ENCODE measurements around the gene KRT222. TPM values are rescaled to one million over a fixed set of nuclear protein-coding genes. Genes with fewer than 3 reads are reported as not detected.
A peak's percentile ranks its signal among the peaks of the same experiment; 100 is the strongest.

Gene KRT222
- total RNA-seq, 1 experiment from 2014 or later: not detected

- no peak overlapping the region for H3K4me3 Mint-ChIP-seq (ENCODE audit: unreplicated experiment)
- DNase-seq: no peak
- H3K4me1 ChIP-seq: peaks cover 27% of the 10 kb centered on the region
- no peak for TF ChIP-seq CTCF (IDR thresholded peaks at IDR 0.05; ENCODE audit: insufficient read depth in 1 of 2, low read depth in 1 of 2, low read length in 1 of 2, severe bottlenecking in 1 of 2, unreplicated experiment in 1 of 2)
- intact Hi-C loops (cut with micrococcal nuclease; ENCODE audit: unreplicated experiment): loop anchor here (1.0 kb wide), 2 partner anchors 113 to 177 kb away; no protein-coding TSS in a partner anchor
- ChIA-PET POLR2A (no interaction called here), CTCF (interaction anchor here (0.7 to 1.9 kb wide), 19 partner anchors 7 to 256 kb away, joined by 3 to 16 read pairs (median 5); partner anchors contain the start of gene IGFBP4)
- no peak overlapping the region for H3K27ac Mint-ChIP-seq (ENCODE audit: unreplicated experiment)
- H3K4me3 ChIP-seq (ENCODE audit: low read depth, low read length): no peak overlapping the region
- H3K4me1 Mint-ChIP-seq (ENCODE audit: low read depth, unreplicated experiment): peaks cover 20% of the 10 kb centered on the region
- no peaks in the 10 kb centered on the region for H3K27me3 Mint-ChIP-seq (ENCODE audit: insufficient read depth, unreplicated experiment)
- no peaks in the 10 kb centered on the region for H3K9me3 Mint-ChIP-seq (ENCODE audit: unreplicated experiment)
- H3K36me3 Mint-ChIP-seq (ENCODE audit: insufficient read depth, unreplicated experiment): no peaks in the 10 kb centered on the region
- BruUV-seq (replicated peaks): no TSS peak
- no peaks in the 10 kb centered on the region for H3K9me3 ChIP-seq
- no peaks in the 10 kb centered on the region for H3K27me3 ChIP-seq (replicated peaks; ENCODE audit: control insufficient read depth, insufficient read depth, low read length)
- H3K36me3 ChIP-seq (ENCODE audit: control insufficient read depth, insufficient read depth, low read length): no peaks in the 10 kb centered on the region
Observed at GRCh38 chr17:40614431-40615067, 50.4 kb downstream of the KRT222 start.

GRCh38 chr17:40613467-40614154 lies 51.4 kb downstream of the KRT222 start:
- CTCF ChIA-PET: interaction anchor here (0.6 kb wide), 1 partner anchor 226 kb away, joined by 3 read pairs; no protein-coding TSS in a partner anchor
- no peaks in the 10 kb centered on the region for H3K9me3 Mint-ChIP-seq (ENCODE audit: unreplicated experiment)

More at GRCh38 chr17:40613467-40614154, 51.4 kb downstream of the KRT222 start:
- no peak for DNase-seq
- TF ChIP-seq CTCF (IDR thresholded peaks at IDR 0.05; ENCODE audit: insufficient read depth in 1 of 2, low read depth in 1 of 2, low read length in 1 of 2, severe bottlenecking in 1 of 2, unreplicated experiment in 1 of 2): no peak
- H3K36me3 ChIP-seq (ENCODE audit: control insufficient read depth, insufficient read depth, low read length): no peaks in the 10 kb centered on the region
- H3K27me3 ChIP-seq (replicated peaks; ENCODE audit: control insufficient read depth, insufficient read depth, low read length): no peaks in the 10 kb centered on the region
- POLR2A ChIA-PET: no interaction called here
- intact Hi-C loops (cut with micrococcal nuclease; ENCODE audit: unreplicated experiment): no loop called here
- Mint-ChIP-seq H3K27ac (ENCODE audit: unreplicated experiment) (peak overlapping the region; percentile 23), H3K36me3 (ENCODE audit: insufficient read depth, unreplicated experiment) (no peaks in the 10 kb centered on the region), H3K27me3 (ENCODE audit: insufficient read depth, unreplicated experiment) (no peaks in the 10 kb centered on the region), H3K4me1 (ENCODE audit: low read depth, unreplicated experiment) (peaks cover 20% of the 10 kb centered on the region), H3K4me3 (ENCODE audit: unreplicated experiment) (no peak overlapping the region)
- BruUV-seq (replicated peaks): no TSS peak
- no peaks in the 10 kb centered on the region for H3K9me3 ChIP-seq
- H3K4me3 ChIP-seq (ENCODE audit: low read depth, low read length): no peak overlapping the region
- peaks cover 20% of the 10 kb centered on the region for H3K4me1 ChIP-seq
